ENCODE measurements around the gene CHMP3. TPM values are rescaled to one million over a fixed set of nuclear protein-coding genes. Genes with fewer than 3 reads are reported as not detected.

Gene CHMP3
- total RNA-seq, 2 experiments from 2014 or later: 8.5 to 27.2 TPM

DNA sequence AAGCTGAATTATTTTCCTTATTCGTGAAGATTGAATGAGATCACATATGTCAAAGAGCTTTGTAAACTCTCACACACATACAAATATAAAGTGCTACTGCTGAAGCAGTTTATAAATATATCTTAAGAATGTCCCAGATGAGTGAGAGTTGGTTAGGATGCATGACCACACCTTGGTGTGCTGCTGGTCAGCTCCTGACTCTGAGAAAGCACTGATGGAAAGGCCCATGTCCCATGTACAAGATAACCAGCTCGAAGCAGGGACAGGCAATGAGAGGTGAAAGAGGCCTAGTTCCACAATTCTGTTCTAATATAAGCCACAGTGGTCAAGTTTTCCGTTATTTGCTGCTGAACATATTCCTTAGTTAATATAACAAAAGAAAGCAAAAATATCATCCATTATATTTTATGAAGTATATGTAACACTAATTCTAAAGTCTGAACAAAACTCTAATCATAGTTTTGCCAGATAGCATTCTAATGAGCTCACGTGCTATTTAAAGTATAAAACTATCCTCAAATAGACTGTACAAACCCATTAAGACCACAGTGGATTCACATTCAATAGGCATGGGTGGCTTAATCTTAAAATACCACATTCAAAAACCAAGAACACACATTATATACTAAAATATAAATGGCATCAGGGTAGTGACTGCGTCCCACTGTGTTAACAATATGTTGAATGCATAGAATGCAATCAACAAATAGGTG lies 49.1 kb downstream of the CHMP3 start:
- Histone ChIP-seq H3K9me3 (ENCODE audit: low read length) (no peaks in the 10 kb centered on the region), H3K4me3 (ENCODE audit: low read depth, low read length, poor library complexity, severe bottlenecking) (no peak overlapping the region), H3K9me2 (ENCODE audit: insufficient read depth, low read length) (no peaks in the 10 kb centered on the region), H3K4me2 (ENCODE audit: low read length) (no peak overlapping the region), H2AFZ (ENCODE audit: low read length) (no peak overlapping the region), H3K4me1 (ENCODE audit: insufficient read depth, low read length, poor library complexity, severe bottlenecking) (no peaks in the 10 kb centered on the region), H3K36me3 (ENCODE audit: insufficient read depth, low read length) (peaks cover 7% of the 10 kb centered on the region), H4K20me1 (ENCODE audit: insufficient read depth, low read length) (no peaks in the 10 kb centered on the region), H3K27ac (ENCODE audit: low read depth, low read length, poor library complexity, severe bottlenecking) (no peak overlapping the region), H3K79me2 (ENCODE audit: insufficient read depth, low read depth, low read length) (no peaks in the 10 kb centered on the region)
- ChIA-PET CTCF (ENCODE audit: unreplicated experiment) (no interaction called here), POLR2A (no interaction called here)
- intact Hi-C loops (cut with micrococcal nuclease; ENCODE audit: unreplicated experiment): no loop called here
- no peak for DNase-seq (ENCODE audit: low spot score)
- no TSS peak for BruUV-seq (replicated peaks)
- TF ChIP-seq EZH2phosphoT487 (IDR thresholded peaks at IDR 0.05; ENCODE audit: borderline replicate concordance, low read depth, low read length): no peak
- TF ChIP-seq, protein P1, sequence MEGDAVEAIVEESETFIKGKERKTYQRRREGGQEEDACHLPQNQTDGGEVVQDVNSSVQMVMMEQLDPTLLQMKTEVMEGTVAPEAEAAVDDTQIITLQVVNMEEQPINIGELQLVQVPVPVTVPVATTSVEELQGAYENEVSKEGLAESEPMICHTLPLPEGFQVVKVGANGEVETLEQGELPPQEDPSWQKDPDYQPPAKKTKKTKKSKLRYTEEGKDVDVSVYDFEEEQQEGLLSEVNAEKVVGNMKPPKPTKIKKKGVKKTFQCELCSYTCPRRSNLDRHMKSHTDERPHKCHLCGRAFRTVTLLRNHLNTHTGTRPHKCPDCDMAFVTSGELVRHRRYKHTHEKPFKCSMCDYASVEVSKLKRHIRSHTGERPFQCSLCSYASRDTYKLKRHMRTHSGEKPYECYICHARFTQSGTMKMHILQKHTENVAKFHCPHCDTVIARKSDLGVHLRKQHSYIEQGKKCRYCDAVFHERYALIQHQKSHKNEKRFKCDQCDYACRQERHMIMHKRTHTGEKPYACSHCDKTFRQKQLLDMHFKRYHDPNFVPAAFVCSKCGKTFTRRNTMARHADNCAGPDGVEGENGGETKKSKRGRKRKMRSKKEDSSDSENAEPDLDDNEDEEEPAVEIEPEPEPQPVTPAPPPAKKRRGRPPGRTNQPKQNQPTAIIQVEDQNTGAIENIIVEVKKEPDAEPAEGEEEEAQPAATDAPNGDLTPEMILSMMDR (conservative IDR thresholded peaks at IDR 0.05; ENCODE audit: low read length): no peak

DNA sequence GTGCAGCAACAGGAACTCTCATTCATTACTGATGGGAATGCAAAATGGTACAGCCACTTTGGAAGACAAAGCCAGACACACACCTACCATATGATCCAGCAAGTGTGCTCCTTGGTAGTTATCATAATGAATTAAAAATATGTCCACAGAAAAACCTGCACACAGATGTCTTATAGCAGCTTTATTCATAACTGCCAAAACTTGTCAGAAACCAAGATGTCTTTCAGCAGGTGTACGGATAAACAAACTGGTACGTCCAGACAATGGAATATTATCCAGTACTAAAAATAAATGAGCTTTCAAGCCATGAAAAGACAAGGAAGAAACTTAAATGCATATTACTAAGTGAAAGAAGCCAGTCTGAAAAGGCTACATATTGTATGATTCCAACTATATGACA lies 50.4 kb downstream of the CHMP3 start:
- DNase-seq (ENCODE audit: low spot score): no peak
- no peaks in the 10 kb centered on the region for H3K9me3 ChIP-seq (ENCODE audit: low read length)
- TF ChIP-seq, protein P1 (conservative IDR thresholded peaks at IDR 0.05; ENCODE audit: low read length): no peak
- no peak for TF ChIP-seq EZH2phosphoT487 (IDR thresholded peaks at IDR 0.05; ENCODE audit: borderline replicate concordance, low read depth, low read length)
- no peak overlapping the region for H2AFZ ChIP-seq (ENCODE audit: low read length)
- peaks cover 17% of the 10 kb centered on the region for H3K36me3 ChIP-seq (ENCODE audit: insufficient read depth, low read length)
- H3K9me2 ChIP-seq (ENCODE audit: insufficient read depth, low read length): no peaks in the 10 kb centered on the region
- intact Hi-C loops (cut with micrococcal nuclease; ENCODE audit: unreplicated experiment): no loop called here
- no peak overlapping the region for H3K27ac ChIP-seq (ENCODE audit: low read depth, low read length, poor library complexity, severe bottlenecking)
- POLR2A ChIA-PET: no interaction called here
- no TSS peak for BruUV-seq (replicated peaks)
- no peaks in the 10 kb centered on the region for H3K79me2 ChIP-seq (ENCODE audit: insufficient read depth, low read depth, low read length)
- H4K20me1 ChIP-seq (ENCODE audit: insufficient read depth, low read length): no peaks in the 10 kb centered on the region
- no peak overlapping the region for H3K4me2 ChIP-seq (ENCODE audit: low read length)
- no peaks in the 10 kb centered on the region for H3K4me1 ChIP-seq (ENCODE audit: insufficient read depth, low read length, poor library complexity, severe bottlenecking)
- CTCF ChIA-PET (ENCODE audit: unreplicated experiment): no interaction called here
- no peak overlapping the region for H3K4me3 ChIP-seq (ENCODE audit: low read depth, low read length, poor library complexity, severe bottlenecking)

DNA sequence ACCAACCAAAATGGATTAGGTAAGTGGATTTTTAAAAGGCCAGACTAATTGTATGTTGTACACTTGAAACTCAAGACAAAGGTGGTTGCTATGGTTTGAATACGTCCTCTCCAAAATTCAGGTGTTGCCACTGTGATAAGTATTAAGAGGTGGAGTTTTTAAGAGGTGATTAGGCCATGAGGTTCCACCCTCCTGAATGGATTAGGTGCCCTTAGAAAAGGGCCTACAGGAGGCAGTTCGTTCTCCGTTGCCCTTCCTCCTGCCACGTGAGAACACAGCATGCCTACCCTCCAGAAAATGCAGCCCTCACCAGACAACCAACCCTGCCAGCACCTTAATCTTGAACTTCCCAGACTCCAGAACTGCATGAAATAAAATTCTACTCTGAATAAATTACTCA lies 51.2 kb downstream of the CHMP3 start:
- Histone ChIP-seq H3K36me3 (ENCODE audit: insufficient read depth, low read length) (peaks cover 24% of the 10 kb centered on the region), H3K4me1 (ENCODE audit: insufficient read depth, low read length, poor library complexity, severe bottlenecking) (no peaks in the 10 kb centered on the region), H3K27ac (ENCODE audit: low read depth, low read length, poor library complexity, severe bottlenecking) (no peak overlapping the region), H2AFZ (ENCODE audit: low read length) (no peak overlapping the region), H3K9me3 (ENCODE audit: low read length) (no peaks in the 10 kb centered on the region), H3K9me2 (ENCODE audit: insufficient read depth, low read length) (no peaks in the 10 kb centered on the region), H3K4me3 (ENCODE audit: low read depth, low read length, poor library complexity, severe bottlenecking) (no peak overlapping the region), H3K4me2 (ENCODE audit: low read length) (no peak overlapping the region), H3K79me2 (ENCODE audit: insufficient read depth, low read depth, low read length) (no peaks in the 10 kb centered on the region), H4K20me1 (ENCODE audit: insufficient read depth, low read length) (no peaks in the 10 kb centered on the region)
- no TSS peak for BruUV-seq (replicated peaks)
- ChIA-PET CTCF (ENCODE audit: unreplicated experiment) (no interaction called here), POLR2A (no interaction called here)
- no peak for DNase-seq (ENCODE audit: low spot score)
- TF ChIP-seq EZH2phosphoT487 (IDR thresholded peaks at IDR 0.05; ENCODE audit: borderline replicate concordance, low read depth, low read length): no peak
- TF ChIP-seq, protein P1 (conservative IDR thresholded peaks at IDR 0.05; ENCODE audit: low read length): no peak
- intact Hi-C loops (cut with micrococcal nuclease; ENCODE audit: unreplicated experiment): no loop called here

Measured in OCI-LY7 (cell line).